Measurements from ENCODE around the gene ARRB1. TPM values are rescaled to one million over a fixed set of nuclear protein-coding genes. Genes with fewer than 3 reads are reported as not detected.
A peak's percentile ranks its signal among the peaks of the same experiment; 100 is the strongest.
"Not testable (repeated sequence)": the region's sequence is repeated elsewhere in the genome, so short reads cannot be mapped to it uniquely, and the experiment has no call there.

Gene ARRB1
- total RNA-seq, 1 donor from 2014 or later: 24.6 TPM

GRCh38 chr11:75286826-75287465 is 64.5 kb downstream of the ARRB1 start:
- peak; percentile 40 for DNase-seq
- intact Hi-C loops (cut with DNase I): no loop called here
- no peak for ATAC-seq (ENCODE audit: poor library complexity)

DNA sequence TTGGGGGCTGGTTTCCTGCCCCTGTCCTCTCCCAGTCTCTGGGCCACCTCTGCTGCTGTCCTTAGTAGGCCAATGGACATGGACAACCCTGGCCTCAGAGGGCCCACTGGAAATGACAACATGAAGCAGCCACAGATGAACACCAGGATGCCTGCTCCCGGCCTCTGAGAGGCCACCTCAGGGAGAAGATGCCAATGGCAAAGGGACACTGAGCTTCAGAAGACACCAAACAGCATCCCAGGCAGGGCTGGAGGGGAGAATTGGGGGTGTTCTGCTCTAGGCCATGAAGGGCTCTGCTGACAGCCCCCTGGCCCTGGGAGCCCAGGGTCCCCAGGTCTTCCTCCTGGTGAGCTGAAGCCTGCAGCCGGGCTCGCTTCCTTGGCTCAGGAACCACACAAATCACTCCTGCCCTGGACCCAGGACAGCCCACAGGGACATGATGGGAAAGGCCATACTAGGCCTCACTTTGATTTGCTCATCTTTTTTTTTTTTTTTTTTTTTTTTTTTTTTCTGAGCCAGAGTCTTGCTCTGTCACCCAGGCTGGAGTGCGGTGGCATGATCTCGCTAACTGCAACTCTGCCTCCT is 65.6 kb downstream of the ARRB1 start:
- peak; percentile 24 for DNase-seq
- intact Hi-C loops (cut with DNase I): no loop called here

GRCh38 chr11:75283391-75283931 is 68.0 kb downstream of the ARRB1 start:
- no peak for ATAC-seq (ENCODE audit: poor library complexity)
- intact Hi-C loops (cut with DNase I): no loop called here
- no peak for DNase-seq

More for the DNA sequence above, 65.6 kb downstream of the ARRB1 start:
- no peak for ATAC-seq (ENCODE audit: poor library complexity)

DNA sequence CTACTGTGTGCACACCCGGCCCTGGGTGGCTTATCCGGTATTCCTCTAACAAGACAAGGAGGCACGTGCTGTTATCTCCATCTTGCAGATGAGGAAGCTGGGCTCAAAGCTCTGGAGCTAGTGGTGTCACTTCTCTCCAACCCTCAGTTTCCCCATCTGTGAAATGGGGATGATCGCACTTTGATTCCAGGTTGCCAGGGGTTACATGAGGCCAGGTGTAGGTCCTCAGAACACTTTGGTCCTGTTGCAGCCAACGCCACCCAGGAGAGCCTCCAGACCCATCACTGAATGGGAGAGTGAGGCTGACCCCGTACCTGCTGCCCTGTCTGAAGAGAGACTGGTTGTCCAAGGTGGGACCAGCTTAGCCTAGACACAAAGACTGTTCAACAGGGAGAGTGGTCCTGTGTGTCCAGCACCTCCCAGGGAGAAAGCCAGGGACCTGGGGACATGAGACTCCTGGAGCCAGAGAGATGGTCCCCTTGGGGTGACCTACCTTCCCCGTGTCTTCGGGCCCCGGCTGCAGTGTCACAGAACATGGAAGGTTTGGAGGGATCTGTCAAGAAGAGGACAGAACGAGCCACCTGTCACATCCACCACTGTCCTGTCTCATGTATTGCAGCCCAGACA is 69.9 kb downstream of the ARRB1 start:
- DNase-seq: peak; percentile 17
- no peak for ATAC-seq (ENCODE audit: poor library complexity)
- intact Hi-C loops (cut with DNase I): no loop called here

- ATAC-seq (ENCODE audit: poor library complexity) (no peak), DNase-seq (peak; percentile 40)
Observed at GRCh38 chr11:75280770-75281468, 70.5 kb downstream of the ARRB1 start.

DNA sequence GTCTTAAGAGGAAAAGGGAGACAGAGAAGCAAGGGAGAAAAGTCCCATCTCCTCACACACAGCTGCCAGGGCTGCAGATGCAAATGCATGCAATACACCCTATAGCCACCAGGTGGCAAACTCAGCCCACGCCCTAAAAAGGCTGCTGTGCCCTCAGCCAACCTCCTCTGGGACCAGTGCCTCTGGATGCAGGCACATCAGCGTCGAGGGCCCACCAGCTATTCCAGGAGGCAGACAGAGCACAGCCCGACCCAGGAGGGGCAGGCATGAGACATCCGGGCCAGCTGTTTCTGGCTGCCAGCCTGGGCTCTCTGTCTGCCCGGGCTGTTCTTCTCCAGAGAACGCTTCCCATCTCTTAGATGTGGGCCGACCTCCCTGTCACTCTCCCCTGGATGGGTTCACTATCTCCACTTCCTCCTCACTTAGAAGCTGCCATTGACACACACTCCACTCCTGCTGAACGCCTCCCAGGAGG is 71.2 kb downstream of the ARRB1 start:
- intact Hi-C loops (cut with DNase I): loop anchor here (1.0 kb wide), 1 partner anchor 104 kb away; no protein-coding TSS in a partner anchor
- ATAC-seq (ENCODE audit: poor library complexity): peak; percentile 91
- peak; percentile 83 for DNase-seq

More at GRCh38 chr11:75280770-75281468, 70.5 kb downstream of the ARRB1 start:
- intact Hi-C loops (cut with DNase I): loop anchor here (1.0 kb wide), 1 partner anchor 103 kb away; no protein-coding TSS in a partner anchor

GRCh38 chr11:75279273-75279672 is 72.2 kb downstream of the ARRB1 start:
- intact Hi-C loops (cut with DNase I): loop anchor here (5.0 kb wide), 1 partner anchor 253 kb away; no protein-coding TSS in a partner anchor
- DNase-seq (peak; percentile 27), ATAC-seq (ENCODE audit: poor library complexity) (no peak)

GRCh38 chr11:75277991-75278790 is 73.3 kb downstream of the ARRB1 start:
- intact Hi-C loops (cut with DNase I): loop anchor here (5.0 kb wide), 1 partner anchor 254 kb away; no protein-coding TSS in a partner anchor
- DNase-seq: peak; percentile 32
- no peak for ATAC-seq (ENCODE audit: poor library complexity)

- no peak for ATAC-seq (ENCODE audit: poor library complexity)
- intact Hi-C loops (cut with DNase I): loop anchor here (5.0 kb wide), 1 partner anchor 255 kb away; no protein-coding TSS in a partner anchor
- DNase-seq: peak; percentile 18
Observed at GRCh38 chr11:75277211-75277805, 74.2 kb downstream of the ARRB1 start.

DNA sequence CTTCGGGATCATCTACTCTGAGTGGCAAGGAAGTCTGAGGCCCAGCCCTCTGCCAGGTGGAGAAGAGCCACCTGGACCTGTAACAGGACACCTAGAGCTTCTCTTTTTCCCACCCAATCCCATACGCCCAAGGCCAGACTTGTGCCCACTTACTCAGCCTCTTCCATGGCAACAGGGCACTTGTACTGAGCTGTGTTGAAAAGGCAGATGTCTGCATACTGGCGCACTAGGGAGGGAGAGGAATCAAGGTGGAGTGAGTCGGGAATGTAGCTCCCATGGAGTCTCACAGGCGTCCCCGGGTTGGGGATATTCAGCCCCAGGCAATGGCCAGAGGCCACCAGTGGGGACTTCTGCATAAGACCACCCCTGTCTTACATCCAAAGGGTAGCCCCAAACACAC is 74.8 kb downstream of the ARRB1 start:
- ATAC-seq (ENCODE audit: poor library complexity) (no peak), DNase-seq (peak; percentile 20)

DNA sequence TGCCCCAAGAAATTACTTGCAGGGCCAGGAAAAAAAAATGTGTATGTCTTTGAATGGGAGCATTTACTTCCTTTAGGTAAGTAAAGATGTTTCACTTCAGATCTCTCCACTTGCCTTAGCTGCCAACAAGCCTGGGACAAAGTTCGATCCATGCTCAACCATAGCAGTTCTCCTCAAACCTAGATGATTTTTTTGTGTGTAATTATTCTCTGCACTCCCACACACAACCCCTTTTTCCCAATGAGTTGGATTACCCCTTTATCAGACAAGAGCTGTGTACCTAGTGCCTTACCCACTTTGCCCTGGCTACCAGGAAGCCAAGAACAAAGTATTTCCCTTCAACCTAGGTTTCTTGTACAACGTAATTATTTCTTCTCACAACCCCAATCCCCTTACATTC is 75.3 kb downstream of the ARRB1 start:
- intact Hi-C loops (cut with DNase I): loop anchor here (5.0 kb wide), 1 partner anchor 256 kb away; no protein-coding TSS in a partner anchor
- ATAC-seq (ENCODE audit: poor library complexity) (no peak), DNase-seq (no peak)

More for the DNA sequence above, 74.8 kb downstream of the ARRB1 start:
- intact Hi-C loops (cut with DNase I): loop anchor here (5.0 kb wide), 1 partner anchor 256 kb away; no protein-coding TSS in a partner anchor

- peak; percentile 77 for DNase-seq
- intact Hi-C loops (cut with DNase I): loop anchor here (5.0 kb wide), 1 partner anchor 257 kb away; no protein-coding TSS in a partner anchor
- ATAC-seq (ENCODE audit: poor library complexity): peak; percentile 19
Observed at GRCh38 chr11:75275581-75275980, 75.9 kb downstream of the ARRB1 start.

- not testable (repeated sequence) for ATAC-seq (ENCODE audit: poor library complexity); DNase-seq
- intact Hi-C loops (cut with DNase I): loop anchor here (5.0 kb wide), 1 partner anchor 258 kb away; no protein-coding TSS in a partner anchor
Observed at GRCh38 chr11:75274716-75275115, 76.7 kb downstream of the ARRB1 start.

- DNase-seq: peak; percentile 37
- no peak for ATAC-seq (ENCODE audit: poor library complexity)
- intact Hi-C loops (cut with DNase I): no loop called here
Observed at GRCh38 chr11:75273411-75274391, 77.8 kb downstream of the ARRB1 start.

- ATAC-seq (ENCODE audit: poor library complexity): no peak
- intact Hi-C loops (cut with DNase I): no loop called here
Observed at GRCh38 chr11:75272821-75273301, 78.6 kb downstream of the ARRB1 start.

GRCh38 chr11:75272391-75272790 is 79.1 kb downstream of the ARRB1 start:
- peak; percentile 8 for DNase-seq
- intact Hi-C loops (cut with DNase I): no loop called here
- ATAC-seq (ENCODE audit: poor library complexity): no peak

More at GRCh38 chr11:75272821-75273301, 78.6 kb downstream of the ARRB1 start:
- peak; percentile 29 for DNase-seq
